Memory B cell (primary cell): ENCODE data around the gene FBXO21.

ENCODE experiments used
- ATAC-seq: fragments of 150-1000 bp; cut with Tn5 transposase; 2 replicates; pipeline ENCODE4 v1.10.0; 2021; ENCODE audit warnings: low read depth, mild to moderate bottlenecking, moderate library complexity
- DNase-seq, 2 donors: peaks; one replicate each; pipeline ENCODE4 v3.0.0; 2022; ENCODE audit warnings: low spot score in 2 of 2
- H3K27ac Mint-ChIP-seq: one replicate; pipeline ENCODE4 v1.8.0; 2022; ENCODE audit warnings: mild to moderate bottlenecking, moderate library complexity, mixed read lengths
- H3K27me3 Mint-ChIP-seq: one replicate; pipeline ENCODE4 v1.8.0; 2022; ENCODE audit warnings: mixed read lengths
- H3K36me3 Mint-ChIP-seq: one replicate; pipeline ENCODE4 v1.8.0; 2022; ENCODE audit warnings: mild to moderate bottlenecking, mixed read lengths
- H3K4me1 Mint-ChIP-seq: one replicate; pipeline ENCODE4 v1.8.0; 2022; ENCODE audit warnings: mixed read lengths
- H3K4me3 Mint-ChIP-seq: one replicate; pipeline ENCODE4 v1.8.0; 2022; ENCODE audit warnings: mild to moderate bottlenecking, moderate library complexity, mixed read lengths
- H3K9me3 Mint-ChIP-seq: one replicate; pipeline ENCODE4 v1.8.0; 2022; ENCODE audit warnings: mixed read lengths

FBXO21 gene

DNA sequence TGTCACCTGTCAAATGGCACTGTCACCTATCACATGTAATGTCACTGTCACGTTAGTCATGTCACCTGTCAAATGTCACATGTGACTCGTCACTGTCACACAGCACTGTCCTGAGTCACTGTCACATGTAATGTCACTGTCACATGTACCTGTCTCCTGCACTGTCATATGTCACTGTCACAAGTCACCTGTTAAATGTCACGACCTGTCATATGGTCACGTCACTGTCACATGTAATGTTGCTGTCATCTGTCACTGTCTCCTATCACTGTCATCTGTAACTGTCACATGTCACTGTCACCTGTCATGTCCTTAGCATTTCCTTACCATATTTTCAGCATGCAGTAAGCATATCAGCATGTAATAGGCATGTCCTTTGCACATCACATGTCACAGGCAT lies 63.9 kb downstream of the FBXO21 start:
- DNase-seq (no peak), ATAC-seq (no peak)
- Mint-ChIP-seq H3K4me3 (no peak overlapping the region), H3K36me3 (peaks cover 8% of the 10 kb centered on the region), H3K27ac (no peak overlapping the region), H3K9me3 (no peaks in the 10 kb centered on the region), H3K27me3 (no peaks in the 10 kb centered on the region), H3K4me1 (peaks cover 8% of the 10 kb centered on the region)

- DNase-seq (no peak), ATAC-seq (no peak)
- H3K27ac Mint-ChIP-seq = no peak overlapping the region
- H3K9me3 Mint-ChIP-seq = no peaks in the 10 kb centered on the region
- no peaks in the 10 kb centered on the region for H3K27me3 Mint-ChIP-seq
- H3K4me3 Mint-ChIP-seq = no peak overlapping the region
- peaks cover 8% of the 10 kb centered on the region for H3K36me3 Mint-ChIP-seq
- H3K4me1 Mint-ChIP-seq = peaks cover 8% of the 10 kb centered on the region
These were observed 64.5 kb downstream of the FBXO21 start for GRCh38 chr12:117125767-117126166.

GRCh38 chr12:117125272-117125613 lies 65.0 kb downstream of the FBXO21 start:
- ATAC-seq = no peak
- Mint-ChIP-seq H3K36me3 (peaks cover 8% of the 10 kb centered on the region), H3K9me3 (no peaks in the 10 kb centered on the region), H3K4me3 (no peak overlapping the region), H3K27me3 (no peaks in the 10 kb centered on the region), H3K27ac (no peak overlapping the region), H3K4me1 (peaks cover 8% of the 10 kb centered on the region)
- no peak for DNase-seq

- ATAC-seq (no peak), DNase-seq (no peak)
- Mint-ChIP-seq H3K4me1 (peaks cover 8% of the 10 kb centered on the region), H3K9me3 (no peaks in the 10 kb centered on the region), H3K27ac (no peak overlapping the region), H3K36me3 (peaks cover 8% of the 10 kb centered on the region), H3K4me3 (no peak overlapping the region), H3K27me3 (no peaks in the 10 kb centered on the region)
These were observed 65.6 kb downstream of the FBXO21 start for GRCh38 chr12:117124421-117125271.

DNA sequence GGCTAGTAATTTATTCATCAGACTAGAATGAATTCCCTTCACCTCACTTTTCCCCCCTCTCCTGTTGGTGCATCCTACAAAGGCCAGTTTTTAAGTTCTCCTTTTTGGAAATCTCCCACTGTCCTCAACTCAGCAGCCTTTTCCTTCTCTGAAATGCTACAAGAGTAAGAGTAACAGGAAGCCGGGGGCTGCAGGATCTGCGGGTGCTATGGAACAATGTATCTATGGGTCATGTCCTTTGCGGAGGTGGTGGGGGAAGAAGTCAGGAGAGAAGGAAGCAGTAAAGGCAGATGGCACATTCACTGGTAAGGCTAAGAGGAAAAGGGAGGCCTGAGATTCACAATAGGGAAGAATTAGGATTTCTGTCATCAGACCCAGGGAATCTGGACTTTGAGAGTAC lies 68.8 kb downstream of the FBXO21 start:
- peaks cover 8% of the 10 kb centered on the region for H3K36me3 Mint-ChIP-seq
- no peak overlapping the region for H3K27ac Mint-ChIP-seq
- no peak overlapping the region for H3K4me3 Mint-ChIP-seq
- peaks cover 2% of the 10 kb centered on the region for H3K4me1 Mint-ChIP-seq
- ATAC-seq = no peak
- no peak for DNase-seq
- H3K9me3 Mint-ChIP-seq = no peaks in the 10 kb centered on the region
- H3K27me3 Mint-ChIP-seq = no peaks in the 10 kb centered on the region

- Mint-ChIP-seq H3K36me3 (peaks cover 8% of the 10 kb centered on the region), H3K4me1 (peaks cover under 1% of the 10 kb centered on the region), H3K4me3 (no peak overlapping the region), H3K27ac (no peak overlapping the region), H3K27me3 (no peaks in the 10 kb centered on the region), H3K9me3 (no peaks in the 10 kb centered on the region)
- DNase-seq (no peak), ATAC-seq (no peak)
These were observed 69.5 kb downstream of the FBXO21 start for GRCh38 chr12:117120787-117121186.

GRCh38 chr12:117119592-117120198 lies 70.6 kb downstream of the FBXO21 start:
- DNase-seq (peak in 1 of 2 donors; percentile 39), ATAC-seq (peak; percentile 53)
- H3K27me3 Mint-ChIP-seq = no peaks in the 10 kb centered on the region

GRCh38 chr12:117118838-117119591 lies 71.3 kb downstream of the FBXO21 start:
- no peak overlapping the region for H3K27ac Mint-ChIP-seq
- no peak overlapping the region for H3K4me3 Mint-ChIP-seq
- H3K9me3 Mint-ChIP-seq = no peaks in the 10 kb centered on the region
- H3K36me3 Mint-ChIP-seq = peaks cover 6% of the 10 kb centered on the region
- ATAC-seq = no peak
- no peaks in the 10 kb centered on the region for H3K4me1 Mint-ChIP-seq
- DNase-seq = no peak
- H3K27me3 Mint-ChIP-seq = no peaks in the 10 kb centered on the region

More at GRCh38 chr12:117119592-117120198, 70.6 kb downstream of the FBXO21 start:
- Mint-ChIP-seq H3K36me3 (peaks cover 8% of the 10 kb centered on the region), H3K4me3 (no peak overlapping the region), H3K27ac (no peak overlapping the region), H3K4me1 (no peaks in the 10 kb centered on the region), H3K9me3 (no peaks in the 10 kb centered on the region)

- Mint-ChIP-seq H3K4me3 (no peak overlapping the region), H3K36me3 (peaks cover 3% of the 10 kb centered on the region), H3K27ac (no peak overlapping the region), H3K9me3 (no peaks in the 10 kb centered on the region), H3K4me1 (no peaks in the 10 kb centered on the region), H3K27me3 (peaks cover 1% of the 10 kb centered on the region)
- DNase-seq (no peak), ATAC-seq (no peak)
These were observed 75.5 kb downstream of the FBXO21 start for GRCh38 chr12:117114784-117115183.

GRCh38 chr12:117113231-117113630 lies 77.0 kb downstream of the FBXO21 start:
- ATAC-seq (no peak), DNase-seq (no peak)
- Mint-ChIP-seq H3K36me3 (peaks cover 3% of the 10 kb centered on the region), H3K27me3 (peaks cover 2% of the 10 kb centered on the region), H3K4me3 (no peak overlapping the region), H3K27ac (no peak overlapping the region), H3K4me1 (no peaks in the 10 kb centered on the region), H3K9me3 (no peaks in the 10 kb centered on the region)

DNA sequence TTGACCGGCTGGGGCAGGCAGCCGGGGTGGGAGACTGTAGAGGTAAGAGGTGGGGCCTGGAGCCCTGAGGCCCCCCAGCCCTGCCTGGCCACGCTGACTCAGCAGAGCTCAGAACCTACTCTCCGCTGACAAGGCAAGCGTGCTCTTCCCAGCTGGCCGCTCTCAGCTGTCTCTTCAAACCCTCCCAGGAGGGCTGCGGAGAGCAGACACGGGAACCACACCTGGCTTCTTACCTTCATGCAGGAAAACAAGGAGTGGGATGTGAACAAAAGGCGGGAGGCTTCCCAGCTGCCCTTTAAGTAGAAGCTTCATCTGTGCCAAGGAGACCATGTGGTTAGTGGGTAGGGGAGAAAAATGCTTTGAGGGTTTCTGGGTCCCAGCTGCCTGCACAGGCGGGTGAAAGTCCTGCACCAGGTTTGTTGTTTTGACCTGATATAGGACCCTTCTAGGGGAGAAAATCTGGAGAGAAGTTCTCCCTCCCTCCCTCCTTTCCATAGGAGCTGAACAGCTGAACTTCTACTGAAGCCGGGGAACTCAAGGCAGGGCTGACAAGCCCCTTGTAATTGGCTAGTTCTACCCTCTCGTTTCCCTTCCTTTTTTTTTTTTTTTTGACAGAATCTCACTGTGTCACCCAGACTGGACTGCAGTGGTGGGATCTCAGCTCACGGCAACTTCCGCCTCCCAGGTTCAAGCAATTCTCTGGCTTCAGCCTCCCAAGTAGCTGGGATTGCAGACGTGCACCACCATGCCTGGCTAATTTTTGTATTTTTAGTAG lies 78.3 kb downstream of the FBXO21 start:
- no peak overlapping the region for H3K4me3 Mint-ChIP-seq
- H3K27me3 Mint-ChIP-seq = peaks cover 2% of the 10 kb centered on the region
- no peak for ATAC-seq
- H3K4me1 Mint-ChIP-seq = no peaks in the 10 kb centered on the region
- H3K27ac Mint-ChIP-seq = no peak overlapping the region
- no peak for DNase-seq
- H3K36me3 Mint-ChIP-seq = peaks cover 3% of the 10 kb centered on the region
- no peaks in the 10 kb centered on the region for H3K9me3 Mint-ChIP-seq

- Mint-ChIP-seq H3K36me3 (peaks cover 3% of the 10 kb centered on the region), H3K4me1 (no peaks in the 10 kb centered on the region), H3K9me3 (no peaks in the 10 kb centered on the region), H3K4me3 (no peak overlapping the region), H3K27me3 (peaks cover 2% of the 10 kb centered on the region), H3K27ac (no peak overlapping the region)
- DNase-seq (no peak), ATAC-seq (no peak)
These were observed 78.9 kb downstream of the FBXO21 start for GRCh38 chr12:117111386-117111785.

- no peak for DNase-seq
- no peak for ATAC-seq
- H3K27me3 Mint-ChIP-seq = peaks cover 2% of the 10 kb centered on the region
- no peaks in the 10 kb centered on the region for H3K9me3 Mint-ChIP-seq
- H3K36me3 Mint-ChIP-seq = peaks cover 3% of the 10 kb centered on the region
- no peak overlapping the region for H3K4me3 Mint-ChIP-seq
- no peak overlapping the region for H3K27ac Mint-ChIP-seq
- no peaks in the 10 kb centered on the region for H3K4me1 Mint-ChIP-seq
These were observed 80.2 kb downstream of the FBXO21 start for GRCh38 chr12:117109943-117110635.
